Activated CD4-positive, alpha-beta T cell treated with anti-CD3 and anti-CD28 coated beads, Interleukin-2, amount 50 U/mL, for 4 hours (primary cell): ENCODE results near the gene ACOT11.

ENCODE experiments used
- DNase-seq, 2 experiments: peaks; one replicate each; pipeline ENCODE4 v3.0.0-alpha.2; 2020

ACOT11 gene

DNA sequence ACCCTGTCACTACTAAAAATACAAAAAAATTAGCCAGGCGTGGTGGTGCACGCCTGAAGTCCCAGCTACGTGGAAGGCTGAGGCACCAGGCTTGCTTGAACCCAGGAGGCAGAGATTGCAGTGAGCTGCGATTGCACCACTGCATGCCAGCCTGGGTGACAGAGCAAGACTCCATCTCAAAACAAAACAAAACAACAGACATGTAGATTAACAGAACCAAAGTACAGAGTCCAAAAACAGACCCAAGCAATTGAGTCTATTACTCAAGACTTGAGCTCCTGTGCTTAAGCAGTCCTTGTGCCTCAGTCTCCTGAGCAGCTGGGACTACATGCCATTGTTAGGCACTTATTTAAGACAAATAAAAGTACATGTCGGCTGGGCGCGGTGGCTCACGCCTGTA lies 9.5 kb upstream of the ACOT11 start:
- no peak for DNase-seq

DNA sequence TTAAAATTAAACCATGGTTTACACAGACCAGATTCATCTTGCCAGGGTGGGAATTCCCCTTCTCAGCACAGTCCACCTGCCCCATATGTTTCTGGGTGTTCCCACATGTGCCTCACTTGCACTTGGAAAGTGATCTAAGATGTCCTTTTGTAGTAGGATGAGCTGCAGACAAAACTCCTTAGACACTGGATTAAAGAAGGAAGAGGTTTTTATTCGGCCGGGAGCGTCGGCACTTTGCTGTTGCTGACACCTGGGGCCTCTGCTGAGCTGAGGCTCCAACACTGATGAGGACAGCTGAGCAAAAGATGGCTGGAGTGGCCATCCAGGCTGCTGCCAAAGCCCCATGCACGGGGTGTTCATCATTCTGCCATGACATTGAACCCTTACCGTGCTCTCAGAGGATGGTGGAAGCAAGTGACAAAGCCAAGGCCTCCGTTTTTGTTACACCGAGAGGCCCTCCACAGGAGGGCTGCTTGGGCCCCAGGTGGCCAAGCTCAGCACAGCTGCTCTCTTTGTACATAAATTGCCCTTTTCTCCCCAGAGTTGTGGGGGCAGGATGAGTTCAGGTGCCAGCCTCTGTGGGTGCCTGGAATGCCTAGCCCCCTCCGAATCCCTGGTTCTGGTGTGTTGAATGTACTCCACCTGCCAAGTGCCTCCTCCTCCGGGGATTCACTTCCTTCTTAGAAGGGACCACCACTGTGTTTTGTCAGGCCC lies 7.3 kb upstream of the ACOT11 start:
- no peak for DNase-seq

DNA sequence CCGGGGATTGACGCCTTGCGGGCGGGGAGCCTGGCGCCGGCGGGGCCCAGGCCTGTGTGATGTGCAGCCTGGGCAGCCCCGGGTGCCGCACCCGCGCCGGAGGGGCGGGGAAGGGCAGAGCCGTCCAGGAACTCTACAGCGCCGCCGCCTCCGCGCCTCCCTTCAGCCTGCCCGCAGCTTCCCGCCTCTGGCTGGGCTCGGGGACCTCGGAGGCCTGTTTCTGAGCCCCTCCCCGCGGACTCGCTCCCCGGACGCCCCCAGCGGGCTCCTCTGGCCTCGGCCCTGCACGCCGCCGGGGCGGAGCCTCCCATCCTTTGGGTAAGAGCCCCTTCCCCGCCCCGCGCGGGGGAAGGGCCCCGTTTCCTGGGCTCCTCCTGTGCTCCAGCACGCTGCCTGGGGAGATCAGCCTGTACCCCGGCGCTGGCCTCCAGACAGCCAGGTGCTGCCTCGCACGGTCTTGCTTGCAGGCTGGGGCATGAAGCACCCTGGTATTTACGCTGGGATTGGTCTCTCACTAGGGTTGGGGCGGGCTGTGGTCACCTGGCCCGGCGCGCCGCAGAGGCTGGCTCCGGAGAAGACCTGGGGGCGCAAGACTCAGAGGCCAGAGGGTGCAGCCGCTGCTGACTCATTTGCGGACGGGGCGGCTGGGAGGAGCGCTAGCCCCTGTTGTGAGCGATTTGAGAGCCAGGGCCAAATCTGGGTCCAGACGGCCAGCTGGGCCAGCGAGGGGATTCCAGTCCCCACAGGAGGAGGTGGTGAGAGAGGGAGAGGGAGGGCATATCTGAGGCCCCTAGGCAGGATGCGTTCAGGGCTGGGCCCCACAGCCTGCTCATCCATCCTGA lies 5.7 kb upstream of the ACOT11 start:
- peak; percentile 27 to 29 for DNase-seq

DNA sequence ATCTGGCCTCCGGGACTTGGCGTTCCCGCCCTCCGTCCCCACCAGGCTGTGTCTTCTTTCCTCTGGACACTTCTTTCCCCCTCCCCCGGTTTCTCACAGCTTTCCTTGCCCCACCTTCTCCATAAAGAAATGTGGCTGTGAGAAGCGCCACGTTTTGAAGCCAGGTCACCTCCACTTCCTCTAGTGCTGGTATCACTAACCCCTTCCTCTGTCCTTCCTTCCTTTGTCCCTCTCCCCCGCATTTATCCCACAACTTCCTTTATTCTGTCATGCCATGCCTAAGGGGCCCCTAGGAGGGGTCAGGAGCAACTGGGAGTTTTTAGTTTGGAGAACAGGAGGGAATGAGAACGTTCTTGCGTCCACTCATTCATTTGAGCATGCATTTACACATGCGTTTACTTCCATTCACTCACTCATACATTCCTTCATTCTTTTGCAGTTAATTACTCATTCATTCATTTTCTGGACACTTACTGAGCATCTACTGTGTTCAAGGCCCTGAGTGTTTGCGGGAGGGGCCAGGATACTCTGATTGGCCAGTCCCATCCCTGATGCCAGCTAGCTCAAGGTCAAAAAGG lies 5.0 kb upstream of the ACOT11 start:
- DNase-seq: no peak

DNA sequence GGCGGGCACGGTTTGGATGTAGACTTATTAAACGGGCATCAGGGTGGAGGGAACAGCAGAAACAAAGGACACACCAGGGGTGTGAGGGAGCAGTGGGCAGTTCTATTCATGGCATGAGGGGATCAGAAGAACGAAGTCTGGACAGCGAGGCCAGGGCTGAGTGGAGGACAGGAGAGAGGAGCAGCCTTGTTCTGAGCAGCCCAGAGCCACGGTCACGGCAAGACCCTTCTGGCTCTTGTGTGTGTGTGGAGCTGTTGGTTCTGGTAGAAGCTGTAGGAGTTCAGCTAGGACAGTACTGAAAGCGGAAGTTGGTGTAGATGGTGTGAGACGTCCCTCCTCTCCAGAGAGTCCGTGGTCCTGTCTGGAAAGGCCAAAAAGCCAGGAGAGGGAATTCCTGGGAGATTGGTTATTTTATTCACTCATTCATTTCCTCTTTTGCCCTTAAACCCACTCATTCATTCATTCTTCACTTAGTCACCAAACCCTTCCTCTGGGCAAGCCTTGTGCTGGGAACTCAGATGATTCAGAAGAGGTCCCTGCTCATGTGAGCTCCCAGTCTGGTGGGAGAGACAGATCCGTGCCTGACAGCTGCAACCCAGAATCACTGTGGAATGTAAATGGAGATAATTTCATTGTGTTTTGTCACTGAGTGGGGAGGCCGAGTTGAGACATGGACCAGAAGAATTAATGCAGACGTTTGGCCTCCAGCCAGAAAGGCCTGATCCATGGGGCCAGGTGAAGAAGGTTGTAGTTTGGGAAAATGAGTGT lies 4.1 kb upstream of the ACOT11 start:
- no peak for DNase-seq

DNA sequence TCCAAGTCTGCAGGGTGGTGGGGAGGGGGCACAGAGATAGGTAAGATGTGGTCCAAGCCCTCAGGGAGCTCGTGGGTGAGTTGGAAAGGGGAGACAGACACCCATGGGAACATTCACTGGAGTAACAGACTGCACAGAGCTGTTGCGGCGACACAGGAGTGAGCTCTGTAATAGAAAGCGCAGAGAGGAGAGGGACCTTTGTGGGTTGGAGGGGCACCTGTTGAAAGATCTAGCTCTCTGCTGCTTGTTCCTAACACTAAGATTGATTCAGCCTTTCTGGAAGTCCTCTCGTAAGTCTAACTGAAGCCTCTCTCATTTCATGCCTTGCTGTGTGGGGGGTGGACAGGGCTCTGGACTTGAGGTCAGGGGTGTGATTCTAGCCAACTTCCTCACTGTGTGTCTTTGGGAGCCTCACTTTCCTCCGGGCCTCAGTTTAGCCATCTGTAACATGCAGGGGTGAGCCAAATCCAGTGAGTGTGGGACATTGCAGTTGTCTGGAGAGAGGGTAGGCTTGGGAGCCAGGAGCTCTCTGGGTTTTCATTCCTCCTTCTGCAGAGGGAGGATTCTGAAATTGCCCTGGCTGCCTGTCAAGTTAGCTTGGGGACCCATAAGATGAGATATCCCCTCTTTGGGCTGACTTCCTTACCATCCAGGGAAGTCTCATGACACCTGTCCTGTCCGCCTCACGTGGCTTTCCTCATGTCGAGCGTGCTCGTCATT lies 2.0 kb upstream of the ACOT11 start:
- DNase-seq: no peak

DNA sequence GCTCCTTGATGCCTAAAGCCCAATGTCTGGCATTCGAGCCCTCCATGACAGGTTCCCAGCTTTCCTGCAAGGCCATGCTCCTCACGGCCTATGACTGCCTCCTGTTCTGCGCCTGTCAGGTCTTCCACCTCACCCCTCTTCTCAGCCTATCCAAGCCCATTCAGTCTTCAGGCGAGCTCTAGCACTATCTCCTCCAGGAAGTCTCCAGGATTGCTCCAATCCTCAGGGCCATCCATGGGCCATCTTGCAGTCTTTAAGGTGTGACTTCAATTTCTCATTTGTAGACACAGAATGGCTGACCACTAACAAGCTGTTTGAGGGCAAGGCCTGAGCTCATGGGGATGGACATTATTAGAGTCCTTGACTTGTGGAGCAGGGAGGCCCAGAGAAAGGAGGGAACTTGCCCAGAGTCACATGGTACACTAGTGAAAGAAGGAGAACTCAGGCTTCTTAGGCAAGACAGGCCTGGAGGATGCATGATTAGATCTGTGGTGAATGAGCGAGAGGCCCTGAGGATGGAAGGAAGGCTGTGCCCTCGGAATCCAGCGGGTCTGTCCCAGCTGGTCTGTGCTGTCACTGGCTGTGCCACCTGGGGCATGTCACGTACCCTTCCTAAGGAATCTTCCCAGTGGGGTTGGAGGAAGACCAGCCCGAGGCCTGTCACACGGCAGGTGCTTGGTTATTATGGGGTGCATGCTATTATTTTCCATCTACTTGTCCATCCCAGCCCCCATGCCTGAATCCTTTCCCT lies 1.2 kb upstream of the ACOT11 start:
- no peak for DNase-seq

DNA sequence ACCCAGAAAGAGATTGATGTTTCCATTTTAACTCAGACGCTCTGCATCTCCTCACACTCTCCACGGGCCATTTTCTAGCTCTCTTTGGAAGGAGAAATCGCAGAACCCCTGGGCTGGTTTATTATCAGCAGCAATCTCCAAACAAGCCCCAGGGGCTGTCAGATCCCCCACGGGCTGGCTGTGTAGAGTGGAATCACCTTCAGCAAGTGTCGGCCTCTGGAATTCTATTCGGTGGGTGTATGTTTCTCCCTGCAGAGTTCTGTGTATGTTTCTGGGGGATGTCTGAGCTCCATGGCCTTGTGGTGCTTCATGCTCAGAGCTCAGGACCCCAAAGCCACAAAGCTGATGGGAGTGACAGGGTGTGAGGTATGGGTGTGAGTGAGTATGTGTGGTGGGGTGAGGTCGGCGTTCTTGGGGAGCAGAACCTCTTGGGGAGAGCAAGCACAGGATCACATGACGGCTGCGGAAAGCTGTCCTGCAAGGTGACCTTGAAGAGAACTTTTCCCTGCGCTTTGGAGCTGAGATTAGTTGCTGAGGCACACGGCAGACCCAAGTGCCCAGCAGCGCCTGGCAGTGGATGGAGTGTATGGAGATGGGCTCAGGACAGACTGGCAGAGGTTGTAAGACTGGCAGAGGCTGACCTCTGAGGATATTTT lies 489 bp downstream of the ACOT11 start:
- DNase-seq: no peak

DNA sequence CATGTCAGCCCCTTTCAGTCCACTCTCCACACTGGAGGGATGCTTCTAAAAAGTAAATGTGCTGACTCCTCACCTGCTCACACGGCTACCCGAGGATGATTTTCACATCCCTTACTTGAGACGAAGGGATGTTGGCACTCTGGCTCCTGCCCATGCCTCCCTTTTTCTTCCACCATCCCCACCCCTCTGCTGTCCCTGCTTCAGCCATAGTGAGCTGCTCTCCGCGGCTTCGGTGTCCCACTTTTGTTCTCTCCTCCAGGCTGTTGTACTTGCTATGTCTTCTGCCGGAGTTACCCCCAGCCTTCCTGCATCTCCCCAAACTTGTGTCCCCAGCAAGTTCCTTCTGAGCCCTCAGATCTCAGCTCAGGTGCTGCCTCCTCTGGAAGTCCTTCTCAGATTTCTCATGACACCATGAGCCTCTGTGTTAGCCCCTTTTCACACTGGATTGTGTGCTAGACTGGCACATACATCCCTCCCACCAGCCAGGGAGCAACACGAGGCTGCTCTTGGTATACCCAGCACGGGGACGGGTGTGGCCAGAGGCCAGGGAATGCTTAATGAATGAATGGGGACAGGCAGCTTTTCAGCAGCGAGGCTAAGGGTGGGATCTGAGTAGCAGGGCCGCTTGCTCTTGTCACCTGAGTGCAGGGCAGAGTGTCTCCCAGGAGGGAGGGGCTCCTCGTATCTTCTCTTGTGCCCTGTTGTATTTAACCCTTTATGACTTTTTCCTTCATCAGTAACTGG lies 1.3 kb downstream of the ACOT11 start:
- DNase-seq: no peak

DNA sequence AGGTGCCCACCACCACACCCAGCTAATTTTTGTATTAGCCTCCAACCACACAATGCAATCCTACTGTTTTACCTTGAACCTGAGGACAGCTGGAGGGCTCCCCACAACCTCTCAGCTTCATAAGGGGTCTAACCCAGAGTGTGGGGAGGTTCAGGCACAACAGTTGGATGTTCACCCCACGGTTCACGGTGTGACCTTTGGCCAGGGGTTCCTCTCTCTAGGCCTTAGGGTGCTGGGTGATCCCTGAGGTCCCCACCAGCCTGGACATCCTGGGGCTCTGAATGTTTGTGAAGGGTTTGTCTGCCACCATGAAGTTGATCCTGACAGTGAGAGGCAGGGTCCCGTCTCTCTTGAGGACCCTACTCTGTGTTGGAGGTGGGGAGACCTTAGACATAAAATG lies 3.9 kb downstream of the ACOT11 start:
- DNase-seq: no peak

DNA sequence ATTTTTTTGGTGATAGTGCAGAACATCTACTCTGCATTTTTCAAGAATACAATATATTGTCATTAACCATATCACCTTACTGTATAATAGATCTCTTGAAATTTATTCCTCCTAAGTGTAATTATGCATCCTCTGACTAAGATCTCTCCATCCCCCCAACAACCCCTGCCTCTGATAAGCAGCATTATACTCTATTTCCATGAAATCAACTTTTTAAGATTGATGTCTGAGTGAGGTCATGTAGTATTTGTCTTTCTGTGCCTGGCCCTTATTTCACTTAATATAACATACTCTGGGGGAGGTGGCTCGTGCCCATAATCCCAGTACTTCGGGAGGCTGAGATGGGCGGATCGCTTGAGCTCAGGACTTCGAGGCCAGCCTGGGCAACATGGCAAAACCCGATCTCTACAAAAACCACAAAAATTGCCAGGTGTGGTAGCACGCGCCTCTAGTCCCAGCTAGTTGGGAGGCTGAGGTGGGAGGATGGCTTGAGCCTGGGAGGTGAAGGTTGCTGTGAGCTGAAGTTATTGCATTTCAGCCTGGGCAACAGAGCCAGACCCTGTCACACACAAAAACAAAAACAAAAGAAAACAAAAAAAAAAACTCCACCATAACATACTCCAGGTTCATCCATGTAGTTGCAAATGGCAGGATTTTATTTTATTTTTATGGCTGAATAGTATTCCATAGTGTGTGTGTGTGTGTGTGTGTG lies 5.7 kb downstream of the ACOT11 start:
- DNase-seq: no peak

DNA sequence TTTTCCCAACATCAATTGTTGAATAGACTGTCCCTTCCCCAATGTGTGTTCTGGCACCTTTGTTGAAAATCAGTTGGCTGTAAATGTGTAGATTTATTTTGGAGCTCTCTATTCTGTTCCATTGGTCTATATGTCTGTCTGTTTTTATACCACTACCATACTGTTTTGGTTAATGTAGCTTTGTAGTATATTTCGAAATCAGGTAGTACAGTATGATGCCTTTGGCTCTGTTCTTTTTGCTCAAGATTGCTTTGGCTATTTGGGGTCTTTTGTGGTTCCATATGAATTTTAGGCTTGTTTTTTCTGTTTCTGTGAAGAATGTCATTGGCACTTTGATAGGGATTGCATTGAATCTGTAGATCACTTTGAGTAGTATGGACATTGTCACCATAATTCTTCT lies 8.1 kb downstream of the ACOT11 start:
- DNase-seq: no peak

DNA sequence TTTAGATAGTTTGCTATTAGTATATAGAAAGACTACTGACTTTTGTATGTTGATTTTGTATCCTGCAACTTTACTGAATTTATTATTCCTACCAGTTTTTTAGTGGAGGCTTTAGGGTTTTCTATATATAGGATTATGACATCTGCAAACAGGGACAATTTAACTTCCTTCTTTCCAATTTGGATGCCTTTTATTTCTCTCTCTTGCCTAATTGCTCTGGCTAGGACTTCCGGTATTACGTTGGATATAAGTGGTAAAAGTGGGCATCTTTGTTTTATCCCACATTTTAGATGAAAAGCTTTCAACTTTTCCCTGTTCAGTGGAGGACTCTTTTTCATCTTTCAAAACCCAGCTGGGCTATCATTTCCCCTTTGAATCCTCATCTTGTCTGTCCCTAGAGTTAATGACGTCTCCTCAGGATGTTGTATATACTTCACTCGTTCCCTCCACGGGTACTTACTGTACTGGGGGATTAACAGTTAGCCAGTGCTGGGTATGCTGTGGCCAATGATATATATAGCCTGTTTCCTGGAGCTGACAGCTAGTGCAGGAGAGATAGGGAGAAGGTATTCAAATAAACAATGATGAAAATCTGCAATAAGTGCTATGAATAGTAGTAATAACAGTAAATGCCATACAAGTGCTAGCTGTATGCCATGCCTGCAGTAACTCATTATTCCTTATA lies 9.8 kb downstream of the ACOT11 start:
- DNase-seq: no peak

DNA sequence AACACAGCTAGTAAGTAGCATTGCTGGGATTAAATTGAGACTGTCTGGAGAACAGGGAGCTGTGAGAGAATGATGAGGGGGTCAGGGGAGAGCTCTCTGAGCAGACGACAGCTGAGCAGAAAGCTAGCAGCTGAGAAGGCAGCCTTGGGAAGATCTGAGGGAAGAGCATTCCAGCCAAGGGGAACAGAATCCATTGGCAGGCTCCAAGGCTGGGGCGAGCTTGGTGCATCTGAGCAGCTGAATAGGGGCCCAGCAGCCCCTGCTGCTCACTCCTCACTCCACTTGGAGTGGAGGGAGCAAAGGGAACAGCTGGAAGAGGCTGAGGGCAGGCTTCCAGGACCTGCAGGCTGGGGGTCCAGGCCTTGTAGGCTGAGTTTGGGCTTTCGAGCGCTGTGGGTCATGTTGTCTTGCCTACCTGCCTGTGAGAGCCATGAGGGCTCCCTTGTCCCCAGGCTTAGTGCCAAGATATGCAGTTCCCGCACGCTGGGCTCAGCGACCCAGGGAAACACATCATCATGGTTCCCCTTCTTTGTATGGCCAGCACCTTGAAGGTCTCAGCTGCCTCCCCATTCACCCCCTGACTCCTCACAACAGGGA lies 10.5 kb downstream of the ACOT11 start:
- no peak for DNase-seq

DNA sequence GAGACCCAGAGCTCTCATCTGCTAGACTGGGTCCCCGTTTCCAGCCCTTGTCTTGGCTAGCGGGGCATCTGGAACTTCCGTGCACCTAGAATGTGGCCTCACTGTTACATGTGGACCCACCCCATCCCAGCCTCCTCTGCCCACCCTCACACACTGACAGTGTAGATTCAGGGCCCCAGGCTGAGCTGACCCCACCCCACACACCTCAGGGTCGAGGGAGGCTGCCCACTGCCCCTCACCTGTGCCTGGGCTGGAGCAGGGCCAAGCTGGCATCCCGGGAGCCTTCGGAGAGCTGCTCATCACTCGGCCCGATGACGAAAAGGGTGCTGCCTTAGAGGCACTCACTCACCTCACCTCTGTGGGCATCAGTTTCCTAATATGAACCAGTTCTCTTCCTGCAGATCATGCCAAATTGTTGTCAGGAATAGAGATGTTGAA lies 11.1 kb downstream of the ACOT11 start:
- DNase-seq: no peak

DNA sequence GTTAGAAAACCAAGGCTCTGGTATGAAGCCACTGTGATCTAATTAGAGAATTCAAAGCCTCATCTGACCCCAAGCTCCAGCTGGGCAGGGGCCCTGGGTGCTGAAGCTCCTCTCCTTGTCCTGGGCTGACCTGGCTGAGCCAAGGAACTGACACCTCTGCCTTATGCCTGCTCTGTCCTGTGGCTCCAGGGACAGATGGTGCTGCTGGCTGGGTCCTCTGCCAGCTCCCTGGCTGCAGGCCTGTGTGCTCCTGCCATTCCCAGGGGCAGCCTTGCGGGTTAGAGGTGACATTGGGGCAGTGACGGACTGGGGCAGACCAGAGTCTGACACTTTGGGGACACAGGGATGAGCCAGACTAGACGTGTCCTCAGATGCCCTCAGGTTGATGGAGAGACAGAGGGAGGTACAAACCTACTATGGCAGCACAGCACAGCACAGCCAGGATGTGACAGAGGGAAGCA lies 11.8 kb downstream of the ACOT11 start:
- no peak for DNase-seq

DNA sequence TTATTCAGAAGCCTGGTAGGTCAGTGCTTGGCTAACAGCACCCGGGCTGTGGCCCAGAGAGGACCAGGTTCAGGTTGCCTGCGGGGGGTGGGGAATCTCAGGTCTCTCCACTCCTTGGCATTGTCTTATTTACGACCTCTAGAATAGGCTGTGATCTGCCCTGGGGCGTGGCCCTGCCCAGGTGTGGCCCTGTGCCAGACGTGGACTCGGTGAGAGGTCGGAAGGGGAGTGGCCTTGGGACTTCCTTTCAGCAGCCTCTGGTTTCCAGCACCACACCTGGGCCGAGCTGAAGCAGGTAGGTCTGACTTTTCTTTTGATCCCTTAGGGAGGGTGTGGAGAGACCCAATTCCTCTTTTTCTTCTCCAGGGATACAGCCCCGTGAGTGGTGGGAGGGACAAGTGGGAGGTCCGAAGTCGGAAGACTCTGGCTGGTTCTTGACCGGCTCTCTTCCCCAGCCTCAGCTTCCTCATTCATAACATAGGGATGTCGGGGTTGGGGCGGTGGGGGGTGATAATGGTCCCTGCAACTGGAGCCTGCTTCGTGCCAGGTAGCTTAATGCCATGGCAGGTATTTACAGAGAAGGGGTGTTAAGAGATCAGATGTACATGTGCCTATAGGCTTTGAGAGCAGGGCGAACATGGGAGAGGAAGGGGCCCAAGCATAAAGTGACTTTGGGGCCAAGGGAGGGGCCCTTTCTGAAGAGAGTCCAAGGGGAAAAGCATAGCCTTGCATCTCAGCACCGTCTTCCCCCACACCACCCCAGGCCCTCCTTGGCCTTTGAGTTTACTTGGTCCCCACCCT lies 16.5 kb downstream of the ACOT11 start:
- no peak for DNase-seq

DNA sequence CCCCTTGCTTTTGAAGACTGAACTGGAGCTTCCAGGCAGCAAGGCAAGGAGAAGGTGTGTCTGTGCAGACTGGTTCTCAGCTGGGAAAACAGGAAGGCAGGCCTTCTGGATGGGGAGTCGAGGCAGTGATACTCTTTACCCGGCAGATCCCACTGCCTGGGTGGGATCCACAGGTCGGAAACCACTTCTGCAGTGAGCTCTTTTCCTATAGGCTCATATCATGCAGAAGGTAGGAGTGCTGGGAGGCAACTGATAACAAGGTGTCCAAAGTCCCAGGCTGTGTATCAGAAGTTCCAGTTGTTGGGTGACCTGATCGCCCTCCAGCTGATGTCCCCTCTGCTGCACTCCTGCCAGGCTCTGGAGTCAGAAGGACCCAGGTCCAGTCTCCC lies 17.1 kb downstream of the ACOT11 start:
- DNase-seq: no peak
